ENCODE measurements around the gene LEFTY1.

LEFTY1 gene

GRCh38 chr1:225860876-225861441 is 28.0 kb downstream of the LEFTY1 start:
- Mint-ChIP-seq H3K27me3 (no peaks in the 10 kb centered on the region), H3K4me3 (no peak overlapping the region), H3K9me3 (ENCODE audit: low read depth) (no peaks in the 10 kb centered on the region), H3K27ac (peak overlapping the region; percentile 50), H3K4me1 (ENCODE audit: low read depth) (peaks cover 16% of the 10 kb centered on the region), H3K36me3 (peaks cover 2% of the 10 kb centered on the region)

GRCh38 chr1:225860107-225860506 is 28.8 kb downstream of the LEFTY1 start:
- Mint-ChIP-seq H3K27ac (no peak overlapping the region), H3K36me3 (peaks cover 2% of the 10 kb centered on the region), H3K9me3 (ENCODE audit: low read depth) (no peaks in the 10 kb centered on the region), H3K4me1 (ENCODE audit: low read depth) (peaks cover 12% of the 10 kb centered on the region), H3K4me3 (no peak overlapping the region), H3K27me3 (no peaks in the 10 kb centered on the region)

- peaks cover 8% of the 10 kb centered on the region for H3K4me1 Mint-ChIP-seq (ENCODE audit: low read depth)
- no peak overlapping the region for H3K4me3 Mint-ChIP-seq
- peak overlapping the region; percentile 22 for H3K27ac Mint-ChIP-seq
- no peaks in the 10 kb centered on the region for H3K9me3 Mint-ChIP-seq (ENCODE audit: low read depth)
- H3K36me3 Mint-ChIP-seq = peaks cover 3% of the 10 kb centered on the region
- H3K27me3 Mint-ChIP-seq = no peaks in the 10 kb centered on the region
These were observed 29.8 kb downstream of the LEFTY1 start for GRCh38 chr1:225859151-225859550.

- peaks cover 9% of the 10 kb centered on the region for H3K4me1 Mint-ChIP-seq (ENCODE audit: low read depth)
- H3K27ac Mint-ChIP-seq = no peak overlapping the region
- H3K9me3 Mint-ChIP-seq (ENCODE audit: low read depth) = no peaks in the 10 kb centered on the region
- H3K27me3 Mint-ChIP-seq = no peaks in the 10 kb centered on the region
- no peak overlapping the region for H3K4me3 Mint-ChIP-seq
- H3K36me3 Mint-ChIP-seq = peaks cover 5% of the 10 kb centered on the region
These were observed 31.7 kb downstream of the LEFTY1 start for GRCh38 chr1:225857256-225857655.

GRCh38 chr1:225855503-225856300 is 33.2 kb downstream of the LEFTY1 start:
- Mint-ChIP-seq H3K36me3 (peaks cover 10% of the 10 kb centered on the region), H3K27me3 (no peaks in the 10 kb centered on the region), H3K27ac (peak overlapping the region; percentile 54), H3K4me3 (no peak overlapping the region), H3K9me3 (ENCODE audit: low read depth) (no peaks in the 10 kb centered on the region), H3K4me1 (ENCODE audit: low read depth) (peaks cover 20% of the 10 kb centered on the region)

GRCh38 chr1:225853441-225853840 is 35.5 kb downstream of the LEFTY1 start:
- Mint-ChIP-seq H3K9me3 (ENCODE audit: low read depth) (no peaks in the 10 kb centered on the region), H3K27ac (no peak overlapping the region)

GRCh38 chr1:225852413-225853124 is 36.4 kb downstream of the LEFTY1 start:
- H3K36me3 Mint-ChIP-seq = peaks cover 13% of the 10 kb centered on the region
- peak overlapping the region; percentile 7 for H3K4me3 Mint-ChIP-seq
- H3K27me3 Mint-ChIP-seq = no peaks in the 10 kb centered on the region
- H3K27ac Mint-ChIP-seq = peak overlapping the region; percentile 66
- peaks cover 49% of the 10 kb centered on the region for H3K4me1 Mint-ChIP-seq (ENCODE audit: low read depth)
- H3K9me3 Mint-ChIP-seq (ENCODE audit: low read depth) = no peaks in the 10 kb centered on the region

More at GRCh38 chr1:225853441-225853840, 35.5 kb downstream of the LEFTY1 start:
- Mint-ChIP-seq H3K27me3 (no peaks in the 10 kb centered on the region), H3K4me1 (ENCODE audit: low read depth) (peaks cover 41% of the 10 kb centered on the region), H3K4me3 (no peak overlapping the region), H3K36me3 (peaks cover 13% of the 10 kb centered on the region)

- H3K4me3 Mint-ChIP-seq = no peak overlapping the region
- peaks cover 13% of the 10 kb centered on the region for H3K36me3 Mint-ChIP-seq
- peaks cover 56% of the 10 kb centered on the region for H3K4me1 Mint-ChIP-seq (ENCODE audit: low read depth)
- H3K27me3 Mint-ChIP-seq = no peaks in the 10 kb centered on the region
- H3K9me3 Mint-ChIP-seq (ENCODE audit: low read depth) = no peaks in the 10 kb centered on the region
- peak overlapping the region; percentile 66 for H3K27ac Mint-ChIP-seq
These were observed 37.1 kb downstream of the LEFTY1 start for GRCh38 chr1:225851805-225852204.

GRCh38 chr1:225850370-225850769 is 38.6 kb downstream of the LEFTY1 start:
- peak overlapping the region; percentile 87 for H3K27ac Mint-ChIP-seq

GRCh38 chr1:225849925-225850324 is 39.0 kb downstream of the LEFTY1 start:
- Mint-ChIP-seq H3K4me3 (peak overlapping the region; percentile 45), H3K4me1 (ENCODE audit: low read depth) (peaks cover 62% of the 10 kb centered on the region), H3K27me3 (no peaks in the 10 kb centered on the region), H3K27ac (peak overlapping the region; percentile 87), H3K9me3 (ENCODE audit: low read depth) (no peaks in the 10 kb centered on the region), H3K36me3 (peaks cover 13% of the 10 kb centered on the region)

More at GRCh38 chr1:225850370-225850769, 38.6 kb downstream of the LEFTY1 start:
- H3K9me3 Mint-ChIP-seq (ENCODE audit: low read depth) = no peaks in the 10 kb centered on the region
- no peak overlapping the region for H3K4me3 Mint-ChIP-seq
- H3K36me3 Mint-ChIP-seq = peaks cover 13% of the 10 kb centered on the region
- H3K4me1 Mint-ChIP-seq (ENCODE audit: low read depth) = peaks cover 62% of the 10 kb centered on the region
- H3K27me3 Mint-ChIP-seq = no peaks in the 10 kb centered on the region

GRCh38 chr1:225848030-225848955 is 40.7 kb downstream of the LEFTY1 start:
- H3K36me3 Mint-ChIP-seq = peaks cover 10% of the 10 kb centered on the region
- no peaks in the 10 kb centered on the region for H3K27me3 Mint-ChIP-seq
- H3K4me3 Mint-ChIP-seq = peak overlapping the region; percentile 79
- no peaks in the 10 kb centered on the region for H3K9me3 Mint-ChIP-seq (ENCODE audit: low read depth)
- H3K4me1 Mint-ChIP-seq (ENCODE audit: low read depth) = peaks cover 62% of the 10 kb centered on the region
- peak overlapping the region; percentile 92 for H3K27ac Mint-ChIP-seq

- Mint-ChIP-seq H3K36me3 (peaks cover 10% of the 10 kb centered on the region), H3K9me3 (ENCODE audit: low read depth) (no peaks in the 10 kb centered on the region), H3K4me1 (ENCODE audit: low read depth) (peaks cover 64% of the 10 kb centered on the region), H3K27me3 (no peaks in the 10 kb centered on the region), H3K4me3 (peak overlapping the region; percentile 79), H3K27ac (peak overlapping the region; percentile 92)
These were observed 41.3 kb downstream of the LEFTY1 start for GRCh38 chr1:225847610-225848009.

- Mint-ChIP-seq H3K27me3 (no peaks in the 10 kb centered on the region), H3K27ac (peak overlapping the region; percentile 34), H3K4me1 (ENCODE audit: low read depth) (peaks cover 58% of the 10 kb centered on the region), H3K36me3 (peaks cover 3% of the 10 kb centered on the region), H3K4me3 (no peak overlapping the region), H3K9me3 (ENCODE audit: low read depth) (no peaks in the 10 kb centered on the region)
These were observed 42.3 kb downstream of the LEFTY1 start for GRCh38 chr1:225846331-225847310.

Data from activated naive CD8-positive, alpha-beta T cell (primary cell).